Colonic mucosa (tissue), 4 donors: ENCODE measurements around the gene TEC. TPM values are rescaled to one million over a fixed set of nuclear protein-coding genes. Genes with fewer than 3 reads are reported as not detected.

Experiments used
- DNase-seq: peaks from one replicate; pipeline ENCODE4 v3.0.0-alpha.2; 2020
- H3K27ac ChIP-seq: fragments of 200-600 bp; one replicate; pipeline ENCODE4 v1.8.0; 2021
- H3K27me3 ChIP-seq: fragments of 200-600 bp; one replicate; pipeline ENCODE4 v1.8.0; 2021
- H3K36me3 ChIP-seq: fragments of 200-600 bp; one replicate; pipeline ENCODE4 v1.8.0; 2021
- H3K4me1 ChIP-seq: fragments of 200-600 bp; one replicate; pipeline ENCODE4 v1.8.0; 2021; ENCODE audit warnings: mild to moderate bottlenecking
- H3K4me3 ChIP-seq: fragments of 200-600 bp; one replicate; pipeline ENCODE4 v1.8.0; 2021
- H3K9ac ChIP-seq, 2 donors: one replicate each; pipeline ENCODE4 v1.7.0; 2013; ENCODE audit warnings: control low read depth in 2 of 2, low read depth in 2 of 2, low read length in 2 of 2
- H3K9me3 ChIP-seq: fragments of 200-600 bp; one replicate; pipeline ENCODE4 v1.8.0; 2021
- intact Hi-C: fragments of 100-400 bp; cut with DNase I; formaldehyde crosslinking; loops from one replicate; pipeline ENCODE4 v1.14.1; 2022
- total RNA-seq, 2 donors: library from RNA; stranded (reverse); fragmentation: NEBNext Ultra II Directional in 1 of 2; extraction: Animal tissue kit (Norgen Biotek cat#: 25700) in 1 of 2; gene quantifications; one replicate each; pipeline ENCODE4 v1.2.1, GENCODE V29; 2021
- TF ChIP-seq, protein P1 (sequence below): fragments of 200-600 bp; IDR thresholded peaks from one replicate; pipeline ENCODE4 v1.8.0; 2022; ENCODE audit warnings: antibody characterized with exemption, mild to moderate bottlenecking
- donor health status: healthy.
- donor health status: DM: no; HTN: no; CAD: no.
- donor health status: DM: no; HTN: no; CAD: no.

TEC gene
- total RNA-seq, 2 donors from 2014 or later: 2.1 to 2.9 TPM

DNA sequence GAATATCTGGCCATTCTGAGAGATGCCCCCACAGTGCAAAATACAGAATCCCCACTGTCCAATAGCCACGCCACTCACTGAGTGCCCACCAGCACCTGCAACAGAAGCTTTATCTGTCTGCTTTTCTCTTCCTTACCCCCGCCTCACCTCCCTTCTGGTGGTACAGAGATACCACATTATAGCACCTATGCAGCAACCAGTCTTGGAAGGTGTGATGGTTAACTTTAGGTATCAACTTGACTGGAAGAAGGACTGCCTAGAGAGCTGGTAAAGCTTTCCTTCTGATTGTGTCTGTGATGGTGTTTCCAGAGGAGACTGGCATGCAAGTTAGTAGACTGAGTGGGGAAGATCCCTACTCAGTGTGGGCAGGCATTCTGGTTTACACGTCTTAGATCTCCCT, 73.8 kb downstream of the TEC start:
- no peak overlapping the region for H3K9ac ChIP-seq
- H3K4me3 ChIP-seq: no peak overlapping the region
- no peaks in the 10 kb centered on the region for H3K4me1 ChIP-seq
- intact Hi-C loops: no loop called here
- TF ChIP-seq, protein P1, sequence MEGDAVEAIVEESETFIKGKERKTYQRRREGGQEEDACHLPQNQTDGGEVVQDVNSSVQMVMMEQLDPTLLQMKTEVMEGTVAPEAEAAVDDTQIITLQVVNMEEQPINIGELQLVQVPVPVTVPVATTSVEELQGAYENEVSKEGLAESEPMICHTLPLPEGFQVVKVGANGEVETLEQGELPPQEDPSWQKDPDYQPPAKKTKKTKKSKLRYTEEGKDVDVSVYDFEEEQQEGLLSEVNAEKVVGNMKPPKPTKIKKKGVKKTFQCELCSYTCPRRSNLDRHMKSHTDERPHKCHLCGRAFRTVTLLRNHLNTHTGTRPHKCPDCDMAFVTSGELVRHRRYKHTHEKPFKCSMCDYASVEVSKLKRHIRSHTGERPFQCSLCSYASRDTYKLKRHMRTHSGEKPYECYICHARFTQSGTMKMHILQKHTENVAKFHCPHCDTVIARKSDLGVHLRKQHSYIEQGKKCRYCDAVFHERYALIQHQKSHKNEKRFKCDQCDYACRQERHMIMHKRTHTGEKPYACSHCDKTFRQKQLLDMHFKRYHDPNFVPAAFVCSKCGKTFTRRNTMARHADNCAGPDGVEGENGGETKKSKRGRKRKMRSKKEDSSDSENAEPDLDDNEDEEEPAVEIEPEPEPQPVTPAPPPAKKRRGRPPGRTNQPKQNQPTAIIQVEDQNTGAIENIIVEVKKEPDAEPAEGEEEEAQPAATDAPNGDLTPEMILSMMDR: no peak
- no peaks in the 10 kb centered on the region for H3K27me3 ChIP-seq
- H3K36me3 ChIP-seq: no peaks in the 10 kb centered on the region
- H3K9me3 ChIP-seq: no peaks in the 10 kb centered on the region
- DNase-seq: no peak
- no peak overlapping the region for H3K27ac ChIP-seq

DNA sequence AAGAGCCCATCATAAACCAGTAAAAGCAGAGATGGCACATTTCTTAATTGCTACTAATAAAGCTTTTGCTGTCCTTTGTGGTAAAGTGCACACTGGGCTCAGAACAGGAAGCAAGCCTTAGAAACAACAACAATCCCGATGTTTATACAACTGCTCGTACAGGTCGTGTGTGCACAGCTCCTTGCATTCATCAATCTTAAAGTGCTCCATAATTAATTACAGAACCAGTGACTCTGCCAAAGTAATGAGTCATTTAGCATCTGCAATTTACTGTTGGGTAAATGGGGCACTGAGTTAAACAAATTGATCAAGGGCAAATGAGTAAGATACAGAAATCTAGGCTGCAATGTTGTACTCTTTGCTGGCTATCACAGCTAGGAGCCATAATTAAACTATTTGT, 74.3 kb downstream of the TEC start:
- TF ChIP-seq, protein P1: no peak
- Histone ChIP-seq H3K9ac (no peak overlapping the region), H3K27ac (no peak overlapping the region), H3K4me1 (no peaks in the 10 kb centered on the region), H3K27me3 (no peaks in the 10 kb centered on the region), H3K36me3 (no peaks in the 10 kb centered on the region), H3K9me3 (no peaks in the 10 kb centered on the region), H3K4me3 (no peak overlapping the region)
- DNase-seq: no peak
- intact Hi-C loops: no loop called here

DNA sequence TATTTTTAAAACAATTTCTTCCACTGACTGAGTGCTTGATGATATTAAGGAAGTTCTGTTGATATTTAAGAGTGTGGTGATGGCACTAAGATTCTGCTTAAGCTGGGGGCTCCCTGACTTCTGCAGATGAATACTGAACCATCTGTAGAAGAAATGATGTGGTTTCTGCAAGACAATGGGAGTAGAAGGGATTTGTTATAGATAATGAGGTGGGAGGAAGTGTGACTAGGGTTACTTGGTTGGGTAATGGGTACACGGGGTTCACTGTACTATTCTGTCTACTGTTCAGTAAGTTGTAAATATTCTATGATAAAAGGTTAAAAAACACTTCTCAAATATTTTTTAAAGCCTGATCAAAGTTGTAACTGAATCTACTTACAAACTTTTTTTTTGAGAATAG, 74.7 kb downstream of the TEC start:
- no peaks in the 10 kb centered on the region for H3K27me3 ChIP-seq
- intact Hi-C loops: no loop called here
- H3K9me3 ChIP-seq: no peaks in the 10 kb centered on the region
- H3K4me1 ChIP-seq: no peaks in the 10 kb centered on the region
- TF ChIP-seq, protein P1: no peak
- no peak overlapping the region for H3K4me3 ChIP-seq
- H3K27ac ChIP-seq: no peak overlapping the region
- no peak overlapping the region for H3K9ac ChIP-seq
- DNase-seq: no peak
- H3K36me3 ChIP-seq: no peaks in the 10 kb centered on the region

DNA sequence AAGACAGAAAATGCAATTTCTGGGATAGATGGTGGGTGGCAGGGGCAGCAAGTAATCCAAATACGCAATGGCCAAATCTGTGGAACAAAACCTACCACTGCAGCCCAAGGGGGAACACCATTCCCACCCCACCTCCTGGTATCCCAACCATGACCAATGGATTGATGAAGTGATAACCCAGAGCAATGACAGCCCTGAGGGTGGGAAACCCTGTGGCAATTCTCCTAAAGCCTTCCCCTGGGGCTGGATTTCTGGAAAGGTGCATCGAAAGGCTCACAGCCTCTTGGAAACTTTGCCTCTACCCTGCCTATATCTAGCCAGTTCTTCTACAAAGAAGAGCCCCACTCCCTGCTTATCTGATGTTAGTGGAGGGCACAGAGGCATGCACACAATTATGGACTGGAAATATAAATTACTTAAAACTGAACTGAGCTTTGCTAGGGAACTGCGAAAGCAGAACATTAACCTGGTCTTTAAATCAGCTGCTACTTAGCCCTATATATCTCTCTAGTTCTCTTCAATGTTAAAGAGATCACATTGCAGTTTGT, 75.6 kb downstream of the TEC start:
- Histone ChIP-seq H3K27me3 (no peaks in the 10 kb centered on the region), H3K9me3 (no peaks in the 10 kb centered on the region), H3K36me3 (no peaks in the 10 kb centered on the region), H3K27ac (no peak overlapping the region), H3K4me1 (no peaks in the 10 kb centered on the region), H3K4me3 (no peak overlapping the region), H3K9ac (no peak overlapping the region)
- DNase-seq: no peak
- TF ChIP-seq, protein P1: no peak
- intact Hi-C loops: no loop called here

DNA sequence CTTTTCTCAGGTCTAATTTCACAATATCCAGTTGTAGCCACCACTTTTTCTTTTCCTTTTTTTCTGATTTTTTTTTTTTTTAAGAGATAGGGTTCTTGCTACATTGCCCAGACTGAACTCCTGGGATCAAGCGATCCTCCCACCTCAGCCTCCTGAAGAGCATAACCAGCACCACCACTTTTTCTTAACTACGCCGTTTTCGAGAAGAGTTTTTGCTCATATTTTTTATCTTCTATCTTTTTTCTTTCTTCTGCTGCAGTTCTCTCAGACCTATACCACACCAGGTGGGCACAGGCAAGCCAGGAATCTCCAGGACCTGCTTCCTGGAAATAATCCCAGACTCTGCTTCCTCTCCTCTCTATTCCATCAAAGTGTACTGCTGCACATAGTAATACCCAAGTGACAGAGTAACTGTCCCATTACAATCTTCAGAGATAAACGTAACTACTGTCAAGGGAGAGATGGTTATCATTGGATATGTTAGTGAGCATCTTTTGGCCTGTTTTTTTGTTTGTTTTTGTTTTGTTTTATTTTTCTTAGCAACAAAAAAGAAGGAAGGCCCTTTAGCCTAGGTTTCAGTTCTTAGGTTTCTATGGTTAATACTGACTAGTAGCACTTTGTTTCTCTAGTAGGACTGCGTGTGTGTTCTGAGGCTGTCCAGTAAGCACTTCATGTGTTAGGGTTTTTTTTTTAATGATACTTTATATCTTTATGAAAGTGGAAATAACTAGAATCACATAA, 76.4 kb downstream of the TEC start:
- intact Hi-C loops: no loop called here
- Histone ChIP-seq H3K27ac (no peak overlapping the region), H3K4me3 (no peak overlapping the region), H3K4me1 (no peaks in the 10 kb centered on the region), H3K27me3 (no peaks in the 10 kb centered on the region), H3K9ac (no peak overlapping the region), H3K36me3 (no peaks in the 10 kb centered on the region), H3K9me3 (no peaks in the 10 kb centered on the region)
- DNase-seq: no peak
- TF ChIP-seq, protein P1: no peak
